GM19452 (cell line): ENCODE data around the gene TGM6.

Source experiments
- ATAC-seq: cut with Tn5 transposase; IDR thresholded peaks from one replicate; pipeline ENCODE4 v1.9.1; 2021; ENCODE audit not compliant: unreplicated experiment

Gene TGM6

GRCh38 chr20:2480381-2480780 is 99.7 kb downstream of the TGM6 start:
- ATAC-seq = no peak
